Astrocyte of the cerebellum (primary cell): ENCODE results near the gene CCDC91.

Experiments used
- DNase-seq: peaks from one replicate; pipeline ENCODE4 v3.0.0-alpha.2; 2011; ENCODE audit warnings: low read depth
- H3K4me3 ChIP-seq: 2 replicates; pipeline ENCODE4 v1.5.1; 2011; ENCODE audit warnings: mild to moderate bottlenecking, low read depth, low read length, moderate library complexity
- in situ Hi-C: cut with HindIII; loops from 2 replicates; pipeline ENCODE4 v1.10.0; 2017; ENCODE audit warnings: low sequenced_read_pairs
- TF ChIP-seq, protein P1 (sequence below): IDR thresholded peaks from 2 replicates; pipeline ENCODE4 v1.5.1; 2012; ENCODE audit warnings: low read length, low read depth, moderate library complexity, mild to moderate bottlenecking; ENCODE audit errors: missing control alignments

CCDC91 gene

GRCh38 chr12:28215021-28215420 is 24.8 kb downstream of the CCDC91 start:
- TF ChIP-seq, protein P1, sequence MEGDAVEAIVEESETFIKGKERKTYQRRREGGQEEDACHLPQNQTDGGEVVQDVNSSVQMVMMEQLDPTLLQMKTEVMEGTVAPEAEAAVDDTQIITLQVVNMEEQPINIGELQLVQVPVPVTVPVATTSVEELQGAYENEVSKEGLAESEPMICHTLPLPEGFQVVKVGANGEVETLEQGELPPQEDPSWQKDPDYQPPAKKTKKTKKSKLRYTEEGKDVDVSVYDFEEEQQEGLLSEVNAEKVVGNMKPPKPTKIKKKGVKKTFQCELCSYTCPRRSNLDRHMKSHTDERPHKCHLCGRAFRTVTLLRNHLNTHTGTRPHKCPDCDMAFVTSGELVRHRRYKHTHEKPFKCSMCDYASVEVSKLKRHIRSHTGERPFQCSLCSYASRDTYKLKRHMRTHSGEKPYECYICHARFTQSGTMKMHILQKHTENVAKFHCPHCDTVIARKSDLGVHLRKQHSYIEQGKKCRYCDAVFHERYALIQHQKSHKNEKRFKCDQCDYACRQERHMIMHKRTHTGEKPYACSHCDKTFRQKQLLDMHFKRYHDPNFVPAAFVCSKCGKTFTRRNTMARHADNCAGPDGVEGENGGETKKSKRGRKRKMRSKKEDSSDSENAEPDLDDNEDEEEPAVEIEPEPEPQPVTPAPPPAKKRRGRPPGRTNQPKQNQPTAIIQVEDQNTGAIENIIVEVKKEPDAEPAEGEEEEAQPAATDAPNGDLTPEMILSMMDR: no peak
- in situ Hi-C loops: no loop called here
- no peak for DNase-seq
- no peak overlapping the region for H3K4me3 ChIP-seq

DNA sequence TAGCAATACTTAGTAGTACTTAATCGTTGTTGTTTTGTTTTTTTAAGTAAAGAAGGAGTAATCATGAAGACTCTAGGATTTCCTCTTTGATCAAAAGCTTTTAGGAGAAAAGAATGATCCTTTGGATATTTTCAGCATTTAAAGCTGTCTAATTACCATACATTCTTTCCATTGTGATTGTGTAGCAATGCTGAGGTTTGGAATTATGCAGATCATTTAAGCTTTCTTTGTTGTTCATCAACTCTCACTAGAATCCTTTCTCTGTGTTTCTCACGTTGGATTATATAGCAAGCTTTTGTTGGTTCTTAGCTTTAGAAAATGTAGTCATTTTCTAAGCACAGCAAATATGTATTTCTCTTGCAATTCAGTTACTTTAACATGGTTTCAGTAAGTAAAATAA is 25.8 kb downstream of the CCDC91 start:
- in situ Hi-C loops: no loop called here
- TF ChIP-seq, protein P1: no peak
- DNase-seq: no peak
- H3K4me3 ChIP-seq: no peak overlapping the region

GRCh38 chr12:28217805-28218204 is 27.5 kb downstream of the CCDC91 start:
- no peak overlapping the region for H3K4me3 ChIP-seq
- in situ Hi-C loops: no loop called here

GRCh38 chr12:28218875-28219274 is 28.6 kb downstream of the CCDC91 start:
- in situ Hi-C loops: no loop called here
- H3K4me3 ChIP-seq: no peak overlapping the region
- TF ChIP-seq, protein P1: no peak
- DNase-seq: no peak

More at GRCh38 chr12:28217805-28218204, 27.5 kb downstream of the CCDC91 start:
- DNase-seq: no peak
- TF ChIP-seq, protein P1: no peak

GRCh38 chr12:28219827-28220226 is 29.6 kb downstream of the CCDC91 start:
- H3K4me3 ChIP-seq: no peak overlapping the region
- TF ChIP-seq, protein P1: no peak
- in situ Hi-C loops: no loop called here
- no peak for DNase-seq

DNA sequence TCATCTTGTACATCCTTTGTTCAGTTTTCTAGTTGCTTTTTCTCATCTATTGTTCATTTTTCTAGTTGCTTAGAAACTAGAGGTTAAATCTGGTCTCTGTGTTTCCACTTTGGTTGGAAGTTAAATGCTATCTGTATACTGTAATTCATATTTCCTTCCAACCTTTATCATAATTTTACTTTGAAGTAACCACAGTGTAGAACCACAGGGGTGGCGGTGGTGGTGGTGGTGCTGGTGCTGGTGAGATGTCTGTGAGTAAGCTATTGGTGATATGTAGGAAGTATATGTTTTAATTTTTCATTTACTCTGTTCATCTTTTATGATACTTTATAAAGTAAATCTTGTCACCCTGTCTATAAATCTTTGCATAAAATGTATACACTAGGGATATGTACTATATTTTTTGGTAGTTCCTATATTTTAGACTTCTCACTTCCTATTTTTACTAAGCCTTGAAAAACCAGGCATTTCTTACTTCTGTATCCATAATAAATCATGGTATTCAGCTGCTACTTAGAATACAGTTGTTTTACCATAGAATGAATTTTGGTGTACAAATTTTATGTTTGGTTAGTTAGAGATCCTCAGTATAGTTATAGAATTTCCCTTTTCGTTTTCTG is 31.9 kb downstream of the CCDC91 start:
- no peak for DNase-seq
- H3K4me3 ChIP-seq: no peak overlapping the region
- TF ChIP-seq, protein P1: no peak
- in situ Hi-C loops: no loop called here
